ENCODE results near the gene ATP1A2.
"Not testable (repeated sequence)": the region's sequence is repeated elsewhere in the genome, so short reads cannot be mapped to it uniquely, and the experiment has no call there.

The ATP1A2 gene

DNA sequence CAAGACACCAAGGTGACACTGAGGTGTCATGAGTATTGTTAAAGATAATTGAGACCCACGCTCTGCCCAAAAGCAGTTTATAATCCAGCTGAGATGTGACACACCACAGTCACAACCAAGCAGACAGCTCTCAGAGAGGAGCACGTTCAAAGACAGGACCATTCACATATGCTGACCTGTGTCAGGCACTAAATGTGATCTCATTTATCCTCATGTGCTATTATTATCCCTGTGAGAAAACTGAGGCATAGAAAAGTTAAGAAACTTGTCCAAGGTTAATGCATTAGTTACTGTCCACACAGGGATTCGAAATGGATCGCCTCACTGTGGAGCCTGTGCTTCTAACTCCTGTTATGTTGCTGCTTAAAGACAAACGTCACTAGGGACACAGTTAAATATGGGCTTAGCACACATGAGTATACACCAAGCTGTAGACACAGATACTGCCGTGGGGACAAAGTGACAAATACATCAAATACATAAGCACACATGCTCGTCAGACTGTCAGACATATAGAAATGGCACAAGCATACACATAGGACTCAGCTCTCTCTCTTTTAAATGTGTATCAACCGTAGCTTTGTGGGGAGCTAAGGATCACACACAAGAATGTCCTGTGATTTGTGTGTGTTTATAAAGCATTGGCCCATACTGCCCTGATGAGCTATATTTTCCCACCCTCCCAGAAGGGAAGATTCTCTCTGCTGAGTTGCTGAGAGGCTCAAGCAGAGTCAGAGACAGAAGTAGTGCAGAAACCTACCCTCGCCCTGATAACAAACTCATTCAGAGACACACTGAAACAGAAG, 13.6 kb upstream of the ATP1A2 start:
- DNase-seq = no peak

DNA sequence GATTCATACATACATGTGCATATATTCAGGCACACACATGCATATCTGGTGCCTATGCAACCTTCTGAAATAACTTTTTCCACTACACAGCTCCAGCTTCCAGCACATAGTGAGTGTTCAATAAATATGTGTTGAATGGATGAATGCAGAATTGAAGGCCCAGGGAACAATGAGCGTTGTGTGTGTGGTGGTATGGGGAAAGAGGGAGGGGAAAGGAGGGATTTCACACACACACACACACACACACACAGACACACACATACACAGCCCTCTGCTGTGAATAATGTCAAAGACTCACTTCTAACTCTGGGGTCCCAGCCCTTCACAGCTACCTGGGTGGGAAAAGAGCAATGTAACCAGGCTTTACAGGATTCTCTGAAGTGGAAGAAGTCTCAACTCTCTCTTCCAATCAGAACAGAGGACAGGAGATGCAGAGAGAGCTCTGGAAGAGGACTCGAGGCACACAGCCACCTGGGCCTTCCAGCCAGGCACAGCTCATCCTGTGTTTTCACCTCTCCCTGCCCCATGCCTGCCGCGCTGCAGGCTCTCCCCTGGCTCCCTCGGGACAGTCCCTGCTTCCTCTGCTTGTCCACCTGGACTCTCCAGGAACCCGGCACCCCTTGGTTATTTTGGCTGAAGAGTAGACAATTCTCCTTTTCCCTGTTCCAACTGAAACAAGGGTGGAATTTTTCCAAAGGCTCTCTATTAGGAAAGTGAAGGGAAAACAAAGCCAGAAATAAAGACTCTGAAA, 11.7 kb upstream of the ATP1A2 start:
- no peak for DNase-seq

DNA sequence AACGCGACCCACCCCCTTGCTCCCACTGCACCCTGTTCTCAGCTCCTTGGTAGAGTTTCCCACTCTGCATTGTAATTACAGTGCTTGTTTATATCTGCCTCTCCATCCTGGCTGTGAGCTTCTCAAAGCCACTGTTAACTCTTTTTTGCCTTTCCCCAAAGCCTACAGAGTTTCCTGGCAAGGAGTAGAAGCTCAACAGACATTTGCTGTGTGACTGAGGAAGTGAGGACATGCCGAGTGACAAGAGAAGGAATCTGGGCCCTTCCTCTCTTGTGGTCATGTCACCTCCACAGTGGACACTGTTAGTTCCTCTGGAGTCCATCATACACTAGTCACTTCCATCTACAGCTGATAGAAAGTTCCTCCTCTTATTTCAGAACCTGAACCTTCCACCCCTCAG, 11.1 kb upstream of the ATP1A2 start:
- no peak for DNase-seq

DNA sequence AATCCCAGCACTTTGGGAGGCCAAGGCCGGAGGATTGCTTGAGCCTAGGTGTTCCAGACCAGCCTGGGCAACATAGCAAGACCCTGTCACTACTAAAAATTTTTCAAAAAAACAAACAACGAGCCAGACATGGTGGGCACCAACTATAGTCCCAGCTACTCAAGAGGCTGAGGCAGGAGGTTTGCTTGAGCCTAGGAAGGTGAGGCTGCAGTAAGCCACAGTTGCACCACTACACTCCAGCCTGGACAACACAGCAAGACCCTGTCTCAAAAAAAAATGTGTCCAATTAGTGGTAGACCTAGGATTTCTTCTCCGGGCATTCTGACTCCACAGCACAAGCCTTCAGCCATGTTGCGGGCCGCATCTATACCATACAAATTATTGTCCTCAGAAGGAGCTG, 10.4 kb upstream of the ATP1A2 start:
- DNase-seq = no peak

DNA sequence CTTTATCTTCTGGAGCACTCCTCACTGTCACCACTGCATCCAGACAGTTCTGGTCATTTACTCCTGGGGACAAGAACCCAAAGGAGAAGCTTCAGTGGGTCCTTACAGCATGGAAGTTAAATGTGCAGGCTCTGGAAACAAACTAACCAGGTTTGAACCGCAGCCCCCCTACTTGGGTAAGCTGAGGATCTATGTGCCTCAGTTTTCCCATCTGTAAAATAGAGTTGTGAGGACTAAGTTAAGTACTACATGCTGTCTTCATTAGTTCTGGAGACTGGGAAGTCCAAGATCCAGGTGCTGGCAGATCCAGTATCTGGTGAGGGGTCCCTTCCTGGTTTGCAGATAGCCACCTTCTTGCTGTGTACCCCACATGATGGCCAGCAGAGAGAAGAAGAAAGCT, 8.0 kb upstream of the ATP1A2 start:
- DNase-seq = no peak

DNA sequence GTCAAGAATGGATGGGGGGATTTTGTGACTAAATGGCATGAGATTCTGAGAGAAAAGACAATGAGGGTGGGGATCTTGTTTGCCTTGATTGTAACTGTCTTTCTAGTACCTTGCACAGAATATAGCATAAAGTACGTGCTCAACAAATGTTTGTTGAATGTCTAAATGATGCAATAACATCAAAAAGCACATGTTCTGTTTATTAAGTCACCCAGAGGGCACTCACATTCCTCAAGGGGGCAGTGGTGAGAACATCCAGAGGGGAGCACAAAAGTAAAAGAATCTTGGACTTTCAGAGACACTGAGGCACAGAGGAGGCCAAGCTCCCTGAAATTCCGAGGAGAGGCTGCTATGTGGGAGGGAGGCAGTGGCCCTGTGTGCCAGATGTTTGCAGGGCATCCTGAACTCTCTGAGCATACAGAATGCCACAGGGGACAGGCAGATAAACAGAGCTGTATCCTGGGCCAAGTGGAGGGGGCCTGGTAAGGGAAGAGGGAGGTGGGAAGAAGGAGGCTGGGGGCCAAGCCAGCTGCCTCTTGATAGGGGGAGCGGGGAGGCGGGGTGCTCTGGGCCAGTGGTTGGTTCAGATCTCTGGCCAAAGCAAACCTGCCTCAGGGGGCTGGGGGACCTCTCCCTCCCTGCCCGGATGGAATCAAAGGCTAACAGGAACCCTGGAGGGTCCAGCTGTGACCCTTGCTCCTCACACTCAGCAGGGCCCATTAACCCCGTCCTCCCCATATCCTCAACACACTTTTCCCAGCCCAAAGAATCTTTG, 6.5 kb upstream of the ATP1A2 start:
- DNase-seq = no peak

DNA sequence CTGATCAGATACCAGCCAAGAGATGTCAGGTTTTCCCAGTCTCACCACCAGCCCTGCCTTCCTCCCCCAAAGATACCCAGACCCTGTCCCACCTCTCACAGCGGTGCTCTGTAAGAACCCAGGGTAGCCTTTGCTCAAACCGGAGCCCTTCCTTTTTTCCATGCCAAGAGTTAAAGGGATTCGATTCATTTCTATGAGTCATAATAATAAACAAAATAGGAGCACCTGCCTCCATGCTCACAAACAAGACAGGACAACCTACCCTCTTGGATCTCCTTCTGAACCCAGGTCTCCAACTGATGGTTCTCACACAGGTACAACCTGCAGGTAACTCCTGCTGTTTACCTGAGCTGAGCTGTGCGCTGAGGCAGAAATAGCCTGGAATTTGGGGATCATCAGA, 5.9 kb upstream of the ATP1A2 start:
- DNase-seq = no peak

DNA sequence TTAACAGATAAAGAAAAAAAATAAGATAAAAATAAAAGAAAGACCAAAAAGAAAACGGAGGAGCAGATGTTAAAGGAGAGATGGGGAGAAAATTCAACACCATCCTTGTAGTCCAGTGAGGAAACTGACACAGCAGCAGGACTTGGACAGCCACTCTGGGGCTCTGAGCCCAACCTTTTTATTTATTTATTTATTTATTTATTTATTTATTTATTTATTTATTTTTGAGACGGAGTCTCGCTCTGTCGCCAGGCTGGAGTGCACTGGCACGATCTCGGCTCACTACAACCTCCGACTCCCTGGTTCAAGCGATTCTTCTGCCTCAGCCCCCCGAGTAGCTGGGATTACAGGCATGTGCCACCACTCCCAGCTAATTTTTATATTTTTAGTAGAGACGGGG, 4.1 kb upstream of the ATP1A2 start:
- DNase-seq = not testable (repeated sequence)

DNA sequence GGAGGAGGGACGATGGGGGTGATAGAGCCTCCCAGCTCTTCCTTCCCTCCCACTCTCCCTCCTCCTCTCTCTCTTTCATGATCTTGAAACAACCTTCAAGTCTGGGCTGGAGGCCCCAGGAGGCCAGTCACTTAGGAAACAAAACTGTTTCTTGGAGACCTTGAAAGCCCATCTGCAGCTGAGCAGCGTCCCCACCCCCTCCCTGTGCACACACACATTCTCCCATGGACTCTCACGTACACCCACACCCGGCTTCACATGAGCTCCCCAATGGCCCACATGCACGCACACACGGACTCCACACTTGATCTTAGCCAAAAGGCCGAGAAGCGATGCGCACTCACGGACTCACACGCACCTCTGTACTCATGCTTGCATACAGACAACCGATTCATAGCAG, 3.2 kb upstream of the ATP1A2 start:
- no peak for DNase-seq

DNA sequence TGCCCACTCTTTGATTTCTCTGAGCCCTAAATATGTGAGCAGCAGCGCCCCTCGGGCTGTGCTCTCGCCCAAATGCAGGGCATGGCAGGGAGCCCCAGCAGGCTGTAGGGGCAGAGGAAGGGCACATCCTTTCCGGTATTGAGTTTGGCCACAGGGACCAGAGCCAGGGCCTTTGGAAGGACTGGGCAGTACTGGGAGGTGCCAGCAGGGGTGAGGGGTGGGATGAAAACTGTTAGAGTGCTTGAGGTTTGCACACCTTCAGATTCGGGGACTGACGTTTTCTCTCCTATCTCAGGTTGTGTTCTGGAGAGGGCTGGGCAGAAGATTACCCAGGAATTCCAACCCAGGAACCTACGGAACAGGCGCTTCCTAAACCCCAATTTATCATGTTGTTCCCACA, 2.2 kb upstream of the ATP1A2 start:
- DNase-seq = no peak

DNA sequence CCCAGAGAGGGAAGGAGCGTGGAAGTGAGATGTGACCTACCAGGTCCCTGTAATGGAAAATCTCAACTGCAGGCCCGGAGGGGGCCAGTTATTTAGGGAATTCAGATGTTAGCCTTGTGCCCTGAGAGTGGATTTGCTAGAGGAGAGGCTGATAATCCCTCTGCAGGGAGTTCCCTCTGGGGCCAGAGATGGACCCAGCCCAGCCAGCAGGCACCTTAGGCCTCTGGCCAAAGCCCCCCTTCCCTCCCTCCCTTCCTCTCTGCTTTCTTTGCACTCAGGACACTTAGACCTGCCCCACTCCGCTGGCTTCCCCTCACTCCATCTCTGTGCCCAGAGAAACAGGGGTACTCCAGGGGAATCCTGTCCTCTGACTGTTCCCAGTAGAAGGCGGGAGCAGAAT, 1.5 kb upstream of the ATP1A2 start:
- DNase-seq = no peak

DNA sequence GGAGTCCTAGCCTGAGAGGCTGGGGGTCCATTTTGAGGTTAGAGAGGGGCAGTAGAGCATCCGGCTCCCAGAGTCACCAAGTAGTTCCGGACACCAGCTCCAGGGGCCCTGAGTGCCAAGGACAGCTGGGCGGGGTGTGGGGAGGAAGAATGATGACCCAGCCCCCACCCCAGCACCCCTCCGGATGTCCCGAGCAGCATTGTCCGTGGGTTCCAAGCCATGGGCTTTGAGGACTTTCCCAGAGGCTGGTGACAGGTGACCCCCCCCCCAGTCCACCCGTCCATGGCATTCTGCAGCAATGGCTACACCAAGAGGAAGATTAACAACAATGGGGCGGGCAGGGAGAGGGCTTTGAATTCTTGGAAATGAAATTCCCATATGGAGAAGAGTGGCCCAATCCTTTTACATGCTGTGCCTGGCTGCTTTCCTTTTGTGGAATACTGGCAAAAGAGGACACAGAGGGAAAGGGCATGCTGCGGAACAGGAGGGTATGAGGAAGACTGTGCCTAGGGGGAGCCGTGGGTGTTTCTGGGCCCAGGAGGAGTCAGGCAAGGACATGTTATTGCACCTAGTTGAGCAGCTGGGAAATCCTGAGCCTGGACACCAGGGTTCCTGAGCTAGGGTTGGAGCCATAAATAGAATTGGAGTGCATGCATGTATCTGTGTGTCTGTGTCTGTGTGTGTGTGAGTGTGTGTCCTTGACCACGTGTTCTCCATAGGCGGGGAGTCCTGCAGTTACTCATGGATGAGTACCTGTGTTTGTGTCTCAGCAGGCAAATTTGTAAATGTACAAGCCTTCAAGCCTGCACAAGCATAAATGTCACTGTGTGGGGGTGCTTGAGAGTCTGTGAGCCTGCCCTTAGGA, 956 bp downstream of the ATP1A2 start:
- no peak for DNase-seq

DNA sequence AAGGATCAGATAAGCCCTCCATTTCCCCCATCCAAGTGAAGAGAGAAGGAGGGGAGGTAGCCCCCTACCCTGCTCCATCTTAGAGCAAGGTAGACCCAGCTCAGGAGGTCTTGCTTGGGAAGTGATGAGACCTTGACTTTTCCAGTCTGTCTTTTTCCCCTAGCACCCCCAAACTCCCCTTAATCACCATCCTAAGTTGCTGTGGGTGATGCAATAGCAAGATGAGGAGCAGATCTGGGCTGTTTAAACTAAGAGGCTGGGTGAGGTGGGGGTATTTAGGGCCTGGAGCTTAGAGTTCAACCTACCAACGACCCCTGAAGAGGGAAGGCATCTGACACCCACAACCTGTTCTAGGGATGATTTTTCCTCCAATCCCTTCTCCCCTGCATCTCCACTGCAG, 1.7 kb downstream of the ATP1A2 start:
- no peak for DNase-seq

DNA sequence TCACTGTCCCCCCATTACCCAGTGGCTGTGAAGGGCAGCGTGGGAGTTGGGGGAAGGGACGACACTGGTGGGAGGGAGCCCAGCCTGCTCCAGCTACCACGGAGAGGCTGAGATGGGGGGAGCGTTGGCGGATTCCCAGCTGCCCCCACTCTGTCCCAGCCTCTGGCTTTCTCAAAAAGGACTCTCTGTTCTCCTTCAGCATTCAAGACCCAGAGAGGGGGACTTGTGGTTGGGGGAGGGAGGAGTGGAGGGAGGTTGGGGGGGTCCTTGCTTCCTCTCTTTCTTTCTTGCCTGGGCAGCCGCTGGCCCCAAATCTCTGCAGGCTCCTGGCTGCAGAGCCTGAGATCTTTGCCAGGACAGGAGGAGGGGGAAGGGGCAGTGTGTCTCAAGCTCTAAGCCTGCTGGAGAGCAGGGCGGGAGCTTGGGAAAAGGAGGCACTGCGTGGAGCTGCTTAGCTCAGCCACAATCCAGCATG, 2.2 kb downstream of the ATP1A2 start:
- DNase-seq = no peak

DNA sequence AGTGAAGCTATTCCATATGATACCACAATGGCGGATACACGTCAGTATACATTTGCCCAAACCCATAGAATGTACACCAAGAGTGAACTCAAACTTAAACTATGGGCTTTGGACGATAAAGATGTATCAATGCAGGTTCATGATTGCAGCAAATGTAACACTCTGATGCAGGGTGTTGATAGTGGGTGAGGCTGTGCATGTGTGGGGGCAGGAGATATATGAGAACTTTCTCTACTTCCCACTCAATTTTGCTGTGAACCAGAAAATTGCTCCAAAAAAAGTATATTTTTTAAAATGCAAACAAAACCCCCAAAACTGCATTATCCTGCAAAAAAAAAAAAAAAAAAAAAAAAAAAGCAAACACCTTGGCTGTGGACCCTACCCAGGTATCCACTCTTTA, 3.4 kb downstream of the ATP1A2 start:
- DNase-seq = no peak

DNA sequence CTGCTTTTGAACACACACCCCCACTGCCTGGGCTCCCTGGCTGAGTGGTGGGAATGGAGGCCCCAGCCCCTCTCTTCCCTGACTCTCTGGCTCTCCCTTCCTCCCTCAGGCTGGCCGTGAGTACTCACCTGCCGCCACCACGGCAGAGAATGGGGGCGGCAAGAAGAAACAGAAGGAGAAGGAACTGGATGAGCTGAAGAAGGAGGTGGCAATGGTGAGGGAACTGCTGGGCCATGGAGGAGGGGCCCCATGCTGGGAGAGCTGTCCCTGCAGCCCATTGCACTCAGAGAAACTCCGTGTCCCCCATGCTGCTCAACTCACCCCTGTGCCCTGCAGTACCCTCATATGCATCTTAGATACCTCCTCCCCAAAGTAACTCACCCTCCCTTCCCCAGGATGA, 5.2 kb downstream of the ATP1A2 start:
- no peak for DNase-seq

DNA sequence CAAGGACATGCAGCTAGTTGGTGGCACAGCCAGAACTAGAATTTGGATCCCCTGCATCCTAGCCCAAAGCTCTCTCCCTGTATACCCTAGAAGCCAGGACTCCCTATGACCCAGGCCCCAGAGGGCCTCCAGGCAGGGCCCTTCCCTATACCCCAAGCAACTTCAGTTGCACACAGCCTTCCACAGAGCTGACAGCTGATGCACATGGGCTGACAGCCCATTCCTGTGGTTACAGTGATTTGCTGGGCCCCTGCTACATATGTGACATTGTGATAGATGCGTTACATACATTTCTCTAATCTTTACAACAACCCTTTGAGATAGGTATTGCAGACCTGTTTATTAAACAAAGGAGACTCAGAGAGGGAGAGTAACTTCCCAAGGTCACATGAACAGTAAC, 5.8 kb downstream of the ATP1A2 start:
- no peak for DNase-seq

DNA sequence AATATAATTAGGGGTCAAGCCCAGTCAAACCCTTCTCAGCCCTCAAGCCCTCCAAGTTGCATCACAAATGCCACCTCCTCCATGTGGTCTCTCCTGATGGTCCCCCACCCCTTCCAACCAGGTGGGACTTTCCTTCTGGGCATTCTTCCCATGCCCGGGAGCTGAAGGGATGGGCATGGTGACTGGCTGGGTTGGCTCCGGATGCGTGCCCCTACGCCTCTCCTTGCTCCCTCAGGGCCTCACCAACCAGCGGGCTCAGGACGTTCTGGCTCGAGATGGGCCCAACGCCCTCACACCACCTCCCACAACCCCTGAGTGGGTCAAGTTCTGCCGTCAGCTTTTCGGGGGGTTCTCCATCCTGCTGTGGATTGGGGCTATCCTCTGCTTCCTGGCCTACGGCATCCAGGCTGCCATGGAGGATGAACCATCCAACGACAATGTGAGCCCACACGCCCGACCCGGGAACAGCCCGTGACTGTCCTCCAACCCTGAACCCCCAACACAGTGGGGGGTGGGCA, 7.5 kb downstream of the ATP1A2 start:
- no peak for DNase-seq

DNA sequence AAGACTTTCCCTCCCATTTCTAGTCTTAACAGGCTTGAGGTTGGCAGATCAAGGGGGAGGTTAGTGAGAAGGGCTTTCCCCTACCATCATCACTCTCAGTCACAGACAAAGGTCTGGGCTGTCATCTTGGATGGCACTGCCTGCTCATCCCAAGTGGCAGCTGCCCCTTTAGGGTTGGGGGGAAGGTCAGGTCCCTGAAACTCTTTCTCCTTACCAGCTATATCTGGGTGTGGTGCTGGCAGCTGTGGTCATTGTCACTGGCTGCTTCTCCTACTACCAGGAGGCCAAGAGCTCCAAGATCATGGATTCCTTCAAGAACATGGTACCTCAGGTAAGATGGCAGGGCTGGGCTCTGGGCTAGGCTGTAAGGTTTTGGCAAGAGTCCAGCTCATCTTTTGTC, 8.2 kb downstream of the ATP1A2 start:
- DNase-seq = no peak

DNA sequence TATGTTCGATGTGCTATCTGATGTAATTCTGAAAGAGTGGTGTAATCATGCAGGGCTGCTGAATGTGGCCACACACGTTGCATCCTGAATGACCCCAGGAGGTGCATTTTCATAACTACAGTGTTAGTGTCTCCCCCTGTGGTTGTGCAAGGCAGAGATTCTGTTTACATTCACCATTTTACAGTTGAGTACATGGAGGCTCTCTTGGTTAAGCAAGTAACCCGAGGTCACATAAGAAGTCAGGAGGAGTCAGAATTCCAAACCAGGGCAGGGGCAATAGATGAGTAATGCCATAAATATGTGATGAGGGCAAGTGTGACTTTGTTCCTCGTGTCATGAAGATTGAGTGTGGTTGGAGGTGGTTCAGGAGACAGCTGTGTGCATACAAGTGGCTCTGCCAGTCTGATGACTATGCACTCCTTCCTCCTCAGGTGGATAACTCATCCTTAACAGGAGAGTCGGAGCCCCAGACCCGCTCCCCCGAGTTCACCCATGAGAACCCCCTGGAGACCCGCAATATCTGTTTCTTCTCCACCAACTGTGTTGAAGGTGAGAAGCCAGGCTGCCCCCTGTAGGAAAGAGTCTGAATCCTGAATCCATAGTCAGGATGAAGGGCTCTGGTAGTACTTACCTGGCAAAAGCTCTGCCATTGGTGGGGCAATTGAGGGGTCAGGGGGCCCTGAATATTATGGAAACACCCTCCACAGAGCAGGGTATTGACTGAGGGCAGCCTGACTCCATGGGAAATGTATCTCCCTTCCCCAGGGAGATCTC, 9.3 kb downstream of the ATP1A2 start:
- no peak for DNase-seq

DNA sequence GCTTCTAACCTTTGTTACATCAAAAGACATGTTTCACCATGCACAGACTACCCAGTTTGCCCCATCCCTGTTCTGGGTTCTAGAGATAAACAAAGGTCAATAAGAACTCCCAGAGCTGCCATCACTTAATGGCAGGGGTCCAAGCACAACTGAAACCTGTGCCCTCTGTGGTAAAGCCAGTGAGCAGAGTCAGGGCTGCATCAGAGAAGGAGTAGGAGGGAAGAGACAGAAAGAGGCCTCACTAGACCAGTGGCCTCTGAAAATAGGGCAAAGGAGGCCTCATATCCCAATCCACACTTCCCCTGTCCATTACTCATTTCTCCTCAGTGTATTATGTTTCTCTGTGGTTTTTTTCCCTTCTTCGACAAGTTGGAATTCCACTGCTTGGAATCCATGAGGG, 10.2 kb downstream of the ATP1A2 start:
- DNase-seq = no peak

DNA sequence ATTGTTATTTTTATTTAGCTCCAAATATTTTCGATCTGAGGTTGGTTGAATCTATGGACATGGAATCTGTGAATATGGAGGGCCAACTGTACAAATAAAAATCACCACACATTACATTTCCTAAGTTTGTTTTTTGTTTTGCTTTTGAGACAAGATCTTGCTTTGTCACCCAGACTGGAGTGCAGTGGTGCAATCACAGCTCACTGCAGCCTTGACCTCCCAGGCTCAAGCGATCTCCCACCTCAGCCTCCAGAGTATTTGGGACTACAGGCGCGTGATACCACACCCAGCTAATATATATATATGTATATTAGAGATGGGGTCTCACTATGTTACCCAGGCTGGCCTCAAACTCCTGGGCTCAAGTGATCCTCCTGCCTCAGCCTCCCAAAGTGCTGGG, 10.8 kb downstream of the ATP1A2 start:
- not testable (repeated sequence) for DNase-seq

Data from effector CD8-positive, alpha-beta T cell (primary cell).